Left lobe of liver (tissue), 2 donors: Measurements from ENCODE around the gene SDK2. TPM values are rescaled to one million over a fixed set of nuclear protein-coding genes. Genes with fewer than 3 reads are reported as not detected.

Source experiments
- ATAC-seq: fragments of 200-7000 bp; cut with Tn5 transposase; one replicate; pipeline ENCODE4 v1.9.1; 2020; ENCODE audit warnings: mild to moderate bottlenecking, moderate library complexity
- DNase-seq: peaks from one replicate; pipeline ENCODE4 v3.0.0-alpha.2; 2020; ENCODE audit warnings: low spot score
- total RNA-seq: library from RNA; stranded (reverse); gene quantifications from one replicate; pipeline ENCODE4 v1.2.1, GENCODE V29; 2021
- donor health status: DM: no; HTN: no; CAD: no; lungs with moderate emphysema.
- donor health status: DM: no; HTN: yes; CAD: no.

SDK2 gene
- total RNA-seq, 1 donor from 2014 or later: 0.15 TPM

GRCh38 chr17:73634629-73635028, 9.6 kb downstream of the SDK2 start:
- DNase-seq (no peak), ATAC-seq (no peak)

GRCh38 chr17:73633736-73634135, 10.5 kb downstream of the SDK2 start:
- ATAC-seq (no peak), DNase-seq (no peak)

GRCh38 chr17:73632513-73632912, 11.7 kb downstream of the SDK2 start:
- no peak for DNase-seq
- no peak for ATAC-seq

- no peak for DNase-seq
Measured at GRCh38 chr17:73630965-73631595, 13.2 kb downstream of the SDK2 start.

GRCh38 chr17:73630531-73630930, 13.7 kb downstream of the SDK2 start:
- DNase-seq (no peak), ATAC-seq (no peak)

More at GRCh38 chr17:73630965-73631595, 13.2 kb downstream of the SDK2 start:
- no peak for ATAC-seq

GRCh38 chr17:73628642-73629552, 15.3 kb downstream of the SDK2 start:
- ATAC-seq (no peak), DNase-seq (no peak)

GRCh38 chr17:73625991-73626673, 18.1 kb downstream of the SDK2 start:
- no peak for DNase-seq
- ATAC-seq: no peak

GRCh38 chr17:73625006-73625405, 19.2 kb downstream of the SDK2 start:
- no peak for ATAC-seq
- no peak for DNase-seq

- DNase-seq (no peak), ATAC-seq (no peak)
Measured at GRCh38 chr17:73624496-73624988, 19.7 kb downstream of the SDK2 start.

- no peak for DNase-seq
- no peak for ATAC-seq
Measured at GRCh38 chr17:73623818-73624217, 20.4 kb downstream of the SDK2 start.

GRCh38 chr17:73623247-73623646, 21.0 kb downstream of the SDK2 start:
- ATAC-seq (no peak), DNase-seq (no peak)

- DNase-seq (no peak), ATAC-seq (no peak)
Measured at GRCh38 chr17:73622381-73622780, 21.9 kb downstream of the SDK2 start.

- ATAC-seq (no peak), DNase-seq (no peak)
Measured at GRCh38 chr17:73621685-73622084, 22.6 kb downstream of the SDK2 start.

GRCh38 chr17:73620414-73620813, 23.8 kb downstream of the SDK2 start:
- ATAC-seq (no peak), DNase-seq (no peak)

- ATAC-seq (no peak), DNase-seq (no peak)
Measured at GRCh38 chr17:73617501-73617900, 26.7 kb downstream of the SDK2 start.

- DNase-seq: no peak
Measured at GRCh38 chr17:73616873-73617404, 27.3 kb downstream of the SDK2 start.

GRCh38 chr17:73616120-73616872, 27.9 kb downstream of the SDK2 start:
- no peak for ATAC-seq

More at GRCh38 chr17:73616873-73617404, 27.3 kb downstream of the SDK2 start:
- ATAC-seq: no peak

GRCh38 chr17:73614256-73614655, 30.0 kb downstream of the SDK2 start:
- ATAC-seq: no peak

More at GRCh38 chr17:73616120-73616872, 27.9 kb downstream of the SDK2 start:
- no peak for DNase-seq

GRCh38 chr17:73613271-73614233, 30.7 kb downstream of the SDK2 start:
- ATAC-seq: no peak
- DNase-seq: no peak

More at GRCh38 chr17:73614256-73614655, 30.0 kb downstream of the SDK2 start:
- no peak for DNase-seq
